Stimulated activated CD8-positive, alpha-beta memory T cell treated with anti-CD3 and anti-CD28 coated beads, Interleukin-12 subunit alpha, Interleukin-12 subunit beta, amount 100 ng/mL, for 4 hours (primary cell): ENCODE measurements around the gene SIN3B.
A peak's percentile ranks its signal among the peaks of the same experiment; 100 is the strongest.
"Not testable (repeated sequence)": the region's sequence is repeated elsewhere in the genome, so short reads cannot be mapped to it uniquely, and the experiment has no call there.

ENCODE experiments used
- DNase-seq: peaks from one replicate; pipeline ENCODE4 v3.0.0-alpha.2; 2020; ENCODE audit warnings: low read depth

SIN3B gene

GRCh38 chr19:16829010-16829821 lies at the start of gene SIN3B:
Gene SIN3B (plus strand): TSS chr19:16829398. CDS start chr19:16829421, 23 bp downstream.
- DNase-seq: peak; percentile 86

- no peak for DNase-seq
Measured at GRCh38 chr19:16779539-16780163, 49.5 kb upstream of the SIN3B start.

GRCh38 chr19:16782719-16783118 lies 46.5 kb upstream of the SIN3B start:
- DNase-seq: no peak

GRCh38 chr19:16788479-16788878 lies 40.7 kb upstream of the SIN3B start:
- DNase-seq: no peak

GRCh38 chr19:16789238-16789637 lies 40.0 kb upstream of the SIN3B start:
- no peak for DNase-seq

- no peak for DNase-seq
Measured at GRCh38 chr19:16790051-16790450, 39.1 kb upstream of the SIN3B start.

GRCh38 chr19:16791942-16792341 lies 37.3 kb upstream of the SIN3B start:
- DNase-seq: no peak

GRCh38 chr19:16794456-16795441 lies 34.4 kb upstream of the SIN3B start:
- DNase-seq: no peak

GRCh38 chr19:16795731-16796130 lies 33.5 kb upstream of the SIN3B start:
- no peak for DNase-seq

GRCh38 chr19:16797876-16798275 lies 31.3 kb upstream of the SIN3B start:
- no peak for DNase-seq

GRCh38 chr19:16798326-16798725 lies 30.9 kb upstream of the SIN3B start:
- not testable (repeated sequence) for DNase-seq

- DNase-seq: no peak
Measured at GRCh38 chr19:16799740-16800139, 29.5 kb upstream of the SIN3B start.

GRCh38 chr19:16801600-16802013 lies 27.6 kb upstream of the SIN3B start:
- no peak for DNase-seq

- no peak for DNase-seq
Measured at GRCh38 chr19:16804176-16804575, 25.0 kb upstream of the SIN3B start.

- DNase-seq: no peak
Measured at GRCh38 chr19:16807549-16808284, 21.5 kb upstream of the SIN3B start.

GRCh38 chr19:16814526-16815100 lies 14.6 kb upstream of the SIN3B start:
- DNase-seq: no peak

- no peak for DNase-seq
Measured at GRCh38 chr19:16820056-16820455, 9.1 kb upstream of the SIN3B start.

- no peak for DNase-seq
Measured at GRCh38 chr19:16821081-16821480, 8.1 kb upstream of the SIN3B start.

- no peak for DNase-seq
Measured at GRCh38 chr19:16822648-16823047, 6.5 kb upstream of the SIN3B start.

GRCh38 chr19:16824658-16825311 lies 4.4 kb upstream of the SIN3B start:
- no peak for DNase-seq
